ENCODE data around the gene EGR1. TPM values are rescaled to one million over a fixed set of nuclear protein-coding genes. Genes with fewer than 3 reads are reported as not detected.

The EGR1 gene
- 11.5 and 16.3 TPM in 2 replicates for total RNA-seq

DNA sequence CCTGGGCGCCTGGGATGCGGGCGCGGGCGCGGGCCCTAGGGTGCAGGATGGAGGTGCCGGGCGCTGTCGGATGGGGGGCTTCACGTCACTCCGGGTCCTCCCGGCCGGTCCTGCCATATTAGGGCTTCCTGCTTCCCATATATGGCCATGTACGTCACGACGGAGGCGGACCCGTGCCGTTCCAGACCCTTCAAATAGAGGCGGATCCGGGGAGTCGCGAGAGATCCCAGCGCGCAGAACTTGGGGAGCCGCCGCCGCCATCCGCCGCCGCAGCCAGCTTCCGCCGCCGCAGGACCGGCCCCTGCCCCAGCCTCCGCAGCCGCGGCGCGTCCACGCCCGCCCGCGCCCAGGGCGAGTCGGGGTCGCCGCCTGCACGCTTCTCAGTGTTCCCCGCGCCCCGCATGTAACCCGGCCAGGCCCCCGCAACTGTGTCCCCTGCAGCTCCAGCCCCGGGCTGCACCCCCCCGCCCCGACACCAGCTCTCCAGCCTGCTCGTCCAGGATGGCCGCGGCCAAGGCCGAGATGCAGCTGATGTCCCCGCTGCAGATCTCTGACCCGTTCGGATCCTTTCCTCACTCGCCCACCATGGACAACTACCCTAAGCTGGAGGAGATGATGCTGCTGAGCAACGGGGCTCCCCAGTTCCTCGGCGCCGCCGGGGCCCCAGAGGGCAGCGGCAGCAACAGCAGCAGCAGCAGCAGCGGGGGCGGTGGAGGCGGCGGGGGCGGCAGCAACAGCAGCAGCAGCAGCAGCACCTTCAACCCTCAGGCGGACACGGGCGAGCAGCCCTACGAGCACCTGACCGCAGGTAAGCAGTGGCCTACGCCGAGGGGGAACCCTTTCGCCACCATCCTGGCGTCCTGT lies at the start of gene EGR1:
Gene EGR1, plus strand, starts transcription at position 219 of the 864 bp plus-strand sequence. Its CDS starts 283 bp downstream, at position 502.

GRCh38 chr5:138438724-138439476 lies 26.4 kb upstream of the EGR1 start, which contains the start of gene REEP2:
REEP2 (plus strand) TSS chr5:138439057; CDS start chr5:138439209, 152 bp downstream.

Other genes with a start within 250 kb of the EGR1 start
- gene GFRA3, start 190.9 kb upstream of the EGR1 start, total RNA-seq: not detected in 2 replicates
- gene CDC25C, start 133.7 kb upstream of the EGR1 start, total RNA-seq: 23.9 and 24.3 TPM in 2 replicates
- 22.0 and 30.6 TPM in 2 replicates for gene FAM53C, start 127.2 kb upstream of the EGR1 start, total RNA-seq
- 19.0 and 25.9 TPM in 2 replicates for gene KDM3B, start 112.8 kb upstream of the EGR1 start, total RNA-seq
- gene REEP2, start 26.4 kb upstream of the EGR1 start, total RNA-seq: 25.9 and 31.4 TPM in 2 replicates
- gene ETF1, start 77.8 kb downstream of the EGR1 start, total RNA-seq: 105 and 128 TPM in 2 replicates
- 257 and 373 TPM in 2 replicates for gene HSPA9, start 109.9 kb downstream of the EGR1 start, total RNA-seq

Data from myometrial cell (primary cell).